Cardiac fibroblast (primary cell): ENCODE measurements around the gene NT5DC4.

Source experiments
- DNase-seq, 2 donors: peaks; one replicate each; pipeline versions ENCODE4 v3.0.0 to v3.0.0-alpha.2; 2010; ENCODE audit warnings: low read depth in 2 of 2
- H3K4me3 ChIP-seq, 2 donors: replicated peaks in 1 of 2; 1 replicate in 1 of 2; 2 replicates in 1 of 2; pipeline ENCODE4 v1.5.1; 2011; ENCODE audit warnings: low read depth in 2 of 2, low read length in 2 of 2, mild to moderate bottlenecking in 2 of 2, moderate library complexity in 1 of 2
- TF ChIP-seq, protein P1 (sequence below): IDR thresholded peaks from one replicate; pipeline ENCODE4 v1.5.1; 2011; ENCODE audit warnings: low read depth, mild to moderate bottlenecking, low read length, inconsistent platforms

Gene NT5DC4

DNA sequence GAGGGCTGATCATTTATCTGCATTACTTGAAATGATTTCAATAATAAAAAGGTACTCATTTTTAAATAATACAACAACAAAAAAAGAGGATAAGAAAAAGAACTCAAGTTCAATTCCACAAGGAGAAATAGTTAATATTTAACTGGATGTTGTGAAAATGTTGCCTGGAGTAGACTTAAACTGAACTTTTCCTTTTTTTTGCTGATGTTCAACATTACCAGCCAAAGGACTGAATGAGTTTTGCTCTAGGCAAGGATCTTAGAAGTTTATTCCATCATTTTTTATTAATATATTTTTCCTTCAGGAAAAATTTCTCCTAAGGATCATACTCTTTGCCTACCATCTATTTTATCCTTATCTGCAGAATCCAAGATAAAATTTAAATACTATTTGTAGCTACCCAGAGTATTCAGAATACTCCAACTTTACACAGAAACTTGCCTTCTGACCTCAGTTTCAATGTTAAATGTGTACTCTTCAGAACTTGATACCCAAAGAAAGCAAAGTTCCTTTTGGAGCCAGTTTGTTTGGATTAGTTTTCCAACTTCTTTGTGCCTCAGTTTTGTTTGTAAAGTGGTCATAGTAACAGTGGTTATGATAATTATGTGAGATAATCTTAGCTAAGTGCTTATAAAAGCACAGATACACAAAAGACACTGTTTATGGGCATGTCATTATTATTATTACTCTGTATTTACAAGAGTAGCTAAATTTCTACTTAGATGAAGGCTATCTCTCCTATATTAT lies 30.8 kb downstream of the NT5DC4 start:
- no peak overlapping the region for H3K4me3 ChIP-seq
- DNase-seq = no peak
- TF ChIP-seq, protein P1, sequence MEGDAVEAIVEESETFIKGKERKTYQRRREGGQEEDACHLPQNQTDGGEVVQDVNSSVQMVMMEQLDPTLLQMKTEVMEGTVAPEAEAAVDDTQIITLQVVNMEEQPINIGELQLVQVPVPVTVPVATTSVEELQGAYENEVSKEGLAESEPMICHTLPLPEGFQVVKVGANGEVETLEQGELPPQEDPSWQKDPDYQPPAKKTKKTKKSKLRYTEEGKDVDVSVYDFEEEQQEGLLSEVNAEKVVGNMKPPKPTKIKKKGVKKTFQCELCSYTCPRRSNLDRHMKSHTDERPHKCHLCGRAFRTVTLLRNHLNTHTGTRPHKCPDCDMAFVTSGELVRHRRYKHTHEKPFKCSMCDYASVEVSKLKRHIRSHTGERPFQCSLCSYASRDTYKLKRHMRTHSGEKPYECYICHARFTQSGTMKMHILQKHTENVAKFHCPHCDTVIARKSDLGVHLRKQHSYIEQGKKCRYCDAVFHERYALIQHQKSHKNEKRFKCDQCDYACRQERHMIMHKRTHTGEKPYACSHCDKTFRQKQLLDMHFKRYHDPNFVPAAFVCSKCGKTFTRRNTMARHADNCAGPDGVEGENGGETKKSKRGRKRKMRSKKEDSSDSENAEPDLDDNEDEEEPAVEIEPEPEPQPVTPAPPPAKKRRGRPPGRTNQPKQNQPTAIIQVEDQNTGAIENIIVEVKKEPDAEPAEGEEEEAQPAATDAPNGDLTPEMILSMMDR = no peak

DNA sequence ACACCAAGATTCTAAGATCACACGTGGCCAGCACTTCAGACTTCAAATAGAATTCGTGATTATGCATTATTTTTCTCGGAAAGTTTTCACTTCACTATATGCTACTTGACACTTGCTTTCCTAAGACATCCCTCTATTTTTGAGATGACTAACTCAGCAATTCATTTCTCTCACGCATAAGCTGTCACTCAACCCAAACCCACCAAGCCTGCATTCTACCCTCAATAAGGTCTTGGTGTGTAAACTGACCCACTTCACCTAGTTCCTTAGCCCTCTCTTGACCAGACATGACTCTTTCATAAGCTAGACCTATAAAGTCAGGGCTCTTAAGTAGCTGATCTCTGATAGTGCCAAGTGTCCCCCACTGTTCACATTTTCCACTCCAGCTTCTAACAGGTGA lies 31.8 kb downstream of the NT5DC4 start:
- TF ChIP-seq, protein P1 = no peak
- no peak overlapping the region for H3K4me3 ChIP-seq
- no peak for DNase-seq

DNA sequence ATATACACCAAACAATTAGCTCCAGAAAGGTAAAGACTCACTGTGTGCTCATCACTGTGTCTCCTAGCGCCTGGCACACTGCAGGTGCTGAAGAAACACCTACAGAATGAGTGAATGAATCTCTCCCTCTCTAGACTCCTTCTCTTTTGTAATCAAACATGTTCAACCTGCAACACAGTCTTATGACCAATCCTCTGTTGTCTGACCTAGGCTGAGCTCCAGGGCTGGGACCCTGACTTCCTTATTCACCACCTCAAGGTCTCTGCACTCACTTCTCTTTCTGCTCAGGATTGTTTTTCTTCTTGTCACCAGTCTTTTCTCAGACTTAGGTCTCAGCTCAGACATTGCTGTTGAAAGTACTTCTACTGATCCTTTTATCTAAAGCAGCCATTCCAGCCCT lies 33.7 kb downstream of the NT5DC4 start:
- DNase-seq = no peak
- H3K4me3 ChIP-seq = no peak overlapping the region
- TF ChIP-seq, protein P1 = no peak

DNA sequence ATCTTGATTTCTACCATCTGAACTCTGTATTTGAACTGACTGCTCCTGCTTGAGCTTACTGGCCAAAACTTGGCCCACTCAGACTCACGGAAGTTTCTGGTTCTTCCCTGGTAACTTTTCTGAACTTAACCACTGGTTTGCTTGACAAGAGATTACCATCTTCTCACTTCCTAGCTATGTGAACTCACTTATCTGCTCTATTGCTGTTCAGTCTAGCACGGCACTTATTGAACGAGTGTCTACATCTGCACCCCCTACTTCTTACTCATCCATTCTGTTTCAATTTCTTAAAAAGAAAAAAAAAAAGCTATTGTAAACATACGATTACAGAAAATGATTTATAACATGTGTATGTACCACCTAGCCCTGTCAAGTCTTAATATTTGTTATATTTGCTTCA lies 34.6 kb downstream of the NT5DC4 start:
- no peak overlapping the region for H3K4me3 ChIP-seq
- TF ChIP-seq, protein P1 = no peak
- DNase-seq = no peak

DNA sequence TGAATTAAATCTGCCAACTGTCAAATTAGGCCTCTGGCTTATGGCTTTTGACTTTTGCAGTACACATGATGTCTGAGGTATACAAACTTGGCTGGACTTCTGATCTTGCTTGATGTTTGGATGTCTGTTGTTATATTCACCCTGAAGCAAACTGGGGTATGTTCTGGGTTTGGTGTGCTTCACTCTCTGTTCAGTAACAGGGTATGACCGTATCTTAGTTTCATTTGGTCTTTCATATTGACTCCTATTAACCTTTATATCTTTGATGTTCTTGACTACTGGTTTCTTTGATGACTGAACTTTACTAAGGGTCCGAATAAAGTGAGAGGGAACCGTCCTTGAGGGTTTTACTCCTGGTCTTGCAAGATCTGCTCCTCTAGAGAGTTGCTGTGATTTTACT lies 35.4 kb downstream of the NT5DC4 start:
- no peak overlapping the region for H3K4me3 ChIP-seq
- no peak for DNase-seq
- TF ChIP-seq, protein P1 = no peak

DNA sequence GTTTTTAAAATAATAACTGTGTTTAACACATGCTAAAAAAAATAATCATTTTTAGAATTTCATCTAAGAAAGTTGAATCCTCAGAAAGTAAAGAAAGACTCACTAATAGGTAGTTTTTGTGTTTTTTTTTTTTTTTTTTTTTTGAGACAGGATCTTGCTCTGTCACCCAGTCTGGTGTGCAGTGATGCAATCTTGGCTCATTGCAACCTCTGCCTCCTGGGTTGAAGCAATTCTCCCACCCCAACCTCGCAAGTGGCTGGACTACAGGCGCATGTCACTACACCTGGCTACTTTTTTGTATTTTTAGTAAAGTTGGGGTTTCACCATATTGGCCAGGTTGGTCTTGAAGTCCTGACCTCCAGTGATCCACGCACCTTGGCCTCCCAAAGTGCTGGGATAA lies 36.4 kb downstream of the NT5DC4 start:
- DNase-seq = peak in 1 of 2 donors; percentile 60

More for the DNA sequence above, 36.4 kb downstream of the NT5DC4 start:
- no peak overlapping the region for H3K4me3 ChIP-seq
- TF ChIP-seq, protein P1 = no peak
